HT1080 (cell line): ENCODE data around the gene ACAA1. TPM values are rescaled to one million over a fixed set of nuclear protein-coding genes. Genes with fewer than 3 reads are reported as not detected.
"Not testable (repeated sequence)": the region's sequence is repeated elsewhere in the genome, so short reads cannot be mapped to it uniquely, and the experiment has no call there.

ENCODE experiments used
- DNase-seq: peaks from one replicate; pipeline ENCODE4 v3.0.0-alpha.2; 2015; ENCODE audit warnings: low read depth
- polyA plus RNA-seq, 2 experiments: library from polyadenylated mRNA; depleted of rRNA; stranded (reverse); fragments of >200 nt; gene quantifications; 2 replicates each; pipeline ENCODE4 v1.2.3, GENCODE V29; 2015
- total RNA-seq: library from RNA; depleted of rRNA; stranded (reverse); fragments of >200 nt; shearing (Covaris generic); gene quantifications from 2 replicates; pipeline ENCODE4 v1.2.3, GENCODE V29; 2014; rRNA removed

ACAA1 gene, protein sequence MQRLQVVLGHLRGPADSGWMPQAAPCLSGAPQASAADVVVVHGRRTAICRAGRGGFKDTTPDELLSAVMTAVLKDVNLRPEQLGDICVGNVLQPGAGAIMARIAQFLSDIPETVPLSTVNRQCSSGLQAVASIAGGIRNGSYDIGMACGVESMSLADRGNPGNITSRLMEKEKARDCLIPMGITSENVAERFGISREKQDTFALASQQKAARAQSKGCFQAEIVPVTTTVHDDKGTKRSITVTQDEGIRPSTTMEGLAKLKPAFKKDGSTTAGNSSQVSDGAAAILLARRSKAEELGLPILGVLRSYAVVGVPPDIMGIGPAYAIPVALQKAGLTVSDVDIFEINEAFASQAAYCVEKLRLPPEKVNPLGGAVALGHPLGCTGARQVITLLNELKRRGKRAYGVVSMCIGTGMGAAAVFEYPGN
- total RNA-seq: 9.2 and 14.2 TPM in 2 replicates
- 23.8 and 29.5 TPM in 2 replicates for polyA plus RNA-seq (2015; cell fraction: cytosol; rRNA removed)
- polyA plus RNA-seq (2015; cell fraction: nucleus; rRNA removed): 56.6 and 57.3 TPM in 2 replicates

DNA sequence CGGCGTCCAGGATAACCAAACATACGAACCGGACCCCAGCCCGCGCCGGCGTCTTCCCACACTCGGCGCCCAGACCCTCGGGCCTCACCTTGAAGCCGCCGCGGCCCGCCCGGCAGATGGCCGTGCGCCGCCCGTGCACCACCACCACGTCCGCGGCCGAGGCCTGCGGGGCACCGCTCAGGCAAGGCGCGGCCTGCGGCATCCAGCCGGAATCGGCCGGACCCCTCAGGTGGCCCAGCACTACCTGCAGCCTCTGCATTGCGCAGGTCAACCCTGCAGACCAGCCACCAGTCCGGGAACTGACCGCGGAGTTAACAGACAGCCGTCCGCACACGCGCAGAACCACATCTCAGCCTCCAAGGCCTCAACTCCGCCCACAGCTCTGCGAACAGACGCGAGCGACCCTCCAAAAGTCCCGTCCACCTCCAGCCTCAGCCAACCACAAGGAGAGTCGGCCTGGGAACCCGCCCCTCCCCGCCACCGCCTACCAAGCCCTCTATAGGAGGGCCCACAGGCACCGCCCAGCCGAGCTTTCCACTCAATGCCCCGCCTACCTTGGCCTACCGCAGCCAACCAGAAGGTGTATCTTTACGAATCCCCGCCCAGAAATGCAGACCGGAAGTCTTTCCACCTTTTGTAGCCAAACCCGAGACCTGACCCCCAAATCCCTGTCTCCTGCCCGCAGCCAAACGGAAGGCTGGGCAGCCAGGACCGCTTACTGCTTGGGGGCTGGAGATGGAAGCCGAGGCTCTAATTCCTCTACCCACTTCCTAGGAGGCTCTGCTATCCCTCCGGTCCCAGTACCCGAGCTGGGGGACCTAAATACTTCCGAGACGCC, at the start of gene ACAA1:
Gene ACAA1, minus strand, starts transcription at position 351 of the 838 bp plus-strand sequence. Its CDS starts 92 bp downstream, at position 259.
- DNase-seq: peak; percentile 99

DNA sequence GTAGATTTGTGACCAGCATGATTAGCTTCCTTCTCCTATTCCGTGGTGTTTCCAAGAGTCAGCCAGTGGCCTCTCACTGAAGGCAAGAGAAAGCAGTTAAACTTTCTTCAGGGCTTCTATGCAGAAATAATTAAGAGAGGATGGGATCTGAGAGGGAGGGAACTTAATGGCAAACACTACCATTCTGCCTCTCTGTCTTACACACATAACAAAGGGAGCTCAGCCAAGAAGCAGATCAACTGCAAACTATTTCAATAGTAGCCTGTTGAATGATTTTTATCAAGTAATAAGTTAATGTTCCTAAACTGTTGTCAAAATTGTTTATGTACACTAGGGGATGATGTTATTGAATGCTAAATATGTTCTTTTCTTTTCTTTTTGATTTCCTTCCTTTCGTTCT, 40.3 kb upstream of the ACAA1 start:
- no peak for DNase-seq

DNA sequence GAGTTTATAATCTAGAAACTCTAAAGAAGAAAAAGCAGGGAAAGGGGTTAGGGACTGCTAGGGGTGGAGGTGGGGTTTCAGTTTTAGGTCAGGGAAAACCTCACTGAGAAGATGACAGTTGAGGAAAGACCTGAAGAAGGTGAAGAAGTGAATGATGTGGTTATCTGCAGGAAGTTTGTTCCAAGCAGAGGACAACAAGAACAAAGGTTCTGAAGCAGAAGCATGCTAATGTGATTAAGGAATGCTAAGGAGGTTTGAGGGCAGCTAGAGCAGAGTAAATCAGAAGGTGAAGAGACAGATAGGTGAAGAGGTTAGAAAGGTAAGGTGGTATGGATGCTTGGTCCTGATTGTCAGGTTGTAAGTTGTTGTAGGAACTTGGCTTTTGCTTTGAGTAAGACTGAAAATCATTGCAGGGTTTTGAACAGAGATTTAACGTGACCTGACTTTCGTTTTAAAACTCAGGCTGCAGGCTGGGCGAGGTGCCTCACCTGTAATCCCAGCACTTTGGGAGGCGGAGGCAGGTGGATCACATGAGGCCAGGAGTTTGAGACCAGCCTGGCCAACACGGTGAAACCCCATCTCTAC, 37.0 kb upstream of the ACAA1 start:
- no peak for DNase-seq

DNA sequence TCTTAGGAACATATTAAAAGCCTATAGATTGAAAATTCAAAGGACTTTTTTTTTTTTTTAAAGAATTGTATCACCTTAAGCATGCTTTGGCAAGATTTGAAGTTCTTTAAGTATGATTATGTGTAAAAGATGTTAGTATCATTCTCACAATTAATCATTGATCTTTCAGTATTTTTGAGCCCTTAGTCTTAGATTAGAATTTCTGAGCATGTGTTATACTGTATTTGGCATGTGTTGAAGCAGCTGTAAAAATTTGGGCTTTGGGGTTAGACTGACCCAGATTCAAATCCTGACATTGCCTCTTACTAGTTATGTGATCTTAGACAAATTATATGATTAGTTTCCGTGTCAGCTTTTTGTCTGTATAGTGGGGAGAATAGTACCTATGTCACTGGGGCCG, 34.7 kb upstream of the ACAA1 start:
- no peak for DNase-seq

DNA sequence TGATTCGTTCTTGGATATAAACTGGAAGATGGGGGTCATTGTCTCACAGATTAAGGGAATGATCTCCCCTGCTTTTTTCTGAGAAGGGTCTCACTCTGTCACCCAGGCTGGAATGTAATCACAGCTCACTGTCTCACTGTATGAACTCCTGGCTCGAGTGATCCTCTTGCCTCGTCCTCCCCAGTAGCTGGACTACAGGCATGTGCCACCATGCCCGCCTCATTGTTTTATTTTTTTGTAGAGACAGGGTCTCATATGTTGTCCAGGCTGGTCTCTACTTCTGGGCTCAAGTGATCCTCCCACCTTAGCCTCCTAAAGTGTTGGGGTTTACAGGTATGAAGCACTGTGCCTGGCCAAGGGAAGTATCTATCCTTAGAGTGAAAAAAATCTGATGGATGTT, 33.8 kb upstream of the ACAA1 start:
- DNase-seq: no peak

DNA sequence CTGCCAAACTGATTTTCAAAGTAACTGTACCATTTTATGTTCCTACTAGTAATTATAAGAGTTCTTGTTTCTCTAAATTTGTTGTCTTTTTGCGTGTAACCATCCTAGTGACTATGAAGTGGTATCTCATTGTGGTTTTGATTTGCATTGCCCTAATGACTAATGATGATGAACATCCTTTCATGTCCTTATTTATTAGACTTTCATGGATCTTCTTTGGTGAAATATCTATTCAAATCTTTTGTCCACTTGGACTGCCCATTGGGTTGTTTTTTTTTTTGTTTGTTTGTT, 32.0 kb upstream of the ACAA1 start:
- peak; percentile 47 for DNase-seq

DNA sequence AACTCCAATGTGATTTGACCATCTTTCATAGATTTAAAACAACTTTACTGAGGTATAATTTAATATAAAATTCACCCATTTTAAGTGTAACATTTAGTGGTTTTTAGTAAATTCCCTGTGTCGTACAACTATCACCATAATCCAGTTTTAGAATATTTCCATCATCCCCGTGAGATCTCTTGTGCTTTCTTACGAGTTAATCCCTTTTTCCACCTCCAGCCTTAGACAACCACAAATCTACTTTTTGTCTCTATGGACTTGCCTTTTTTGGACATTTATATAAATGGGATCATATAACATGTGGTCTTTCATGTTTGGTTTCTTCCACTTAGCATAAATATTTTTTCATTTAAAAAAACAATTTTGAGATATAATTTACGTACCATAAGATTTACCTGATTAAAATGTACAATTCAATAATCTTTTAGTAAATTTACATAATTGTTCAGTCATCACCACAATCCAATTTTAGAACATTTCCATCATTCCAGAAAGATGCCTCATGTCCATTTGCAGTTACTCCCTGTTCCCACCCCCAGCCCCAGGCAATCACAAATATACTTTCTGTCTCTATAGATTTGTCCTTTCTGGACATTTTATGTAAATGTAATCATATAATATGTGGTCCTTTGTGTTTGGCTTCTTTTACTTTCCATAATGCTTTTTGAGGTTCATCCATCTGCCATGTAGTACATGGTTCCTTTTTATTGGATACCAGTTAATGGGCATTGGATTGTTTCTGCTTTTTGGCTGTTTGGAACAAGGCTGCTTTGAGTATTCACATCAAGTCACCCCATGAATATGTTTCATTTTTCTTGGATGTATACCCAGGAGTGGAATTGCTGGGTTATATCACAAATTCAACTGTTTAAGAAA, 31.5 kb upstream of the ACAA1 start:
- peak; percentile 56 for DNase-seq

DNA sequence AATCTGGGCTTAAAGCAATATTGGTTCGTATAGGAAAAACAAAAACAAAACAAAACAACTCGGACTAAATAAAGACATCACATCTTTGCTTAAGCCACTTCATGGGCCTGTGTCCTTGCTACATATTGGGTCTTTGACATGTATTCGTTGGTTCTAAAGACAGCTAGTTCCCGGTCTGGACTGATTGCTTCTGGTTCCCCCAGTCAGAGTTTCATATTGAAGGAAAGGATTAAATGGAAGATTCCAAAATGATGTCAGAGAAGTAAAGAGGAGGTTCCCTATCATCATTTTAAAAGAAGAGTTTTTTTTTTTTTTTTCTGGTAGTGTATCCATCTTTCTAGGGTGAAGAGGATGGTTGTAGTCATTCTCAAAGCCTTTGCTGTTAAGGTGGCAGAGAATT, 30.7 kb upstream of the ACAA1 start:
- DNase-seq: no peak

DNA sequence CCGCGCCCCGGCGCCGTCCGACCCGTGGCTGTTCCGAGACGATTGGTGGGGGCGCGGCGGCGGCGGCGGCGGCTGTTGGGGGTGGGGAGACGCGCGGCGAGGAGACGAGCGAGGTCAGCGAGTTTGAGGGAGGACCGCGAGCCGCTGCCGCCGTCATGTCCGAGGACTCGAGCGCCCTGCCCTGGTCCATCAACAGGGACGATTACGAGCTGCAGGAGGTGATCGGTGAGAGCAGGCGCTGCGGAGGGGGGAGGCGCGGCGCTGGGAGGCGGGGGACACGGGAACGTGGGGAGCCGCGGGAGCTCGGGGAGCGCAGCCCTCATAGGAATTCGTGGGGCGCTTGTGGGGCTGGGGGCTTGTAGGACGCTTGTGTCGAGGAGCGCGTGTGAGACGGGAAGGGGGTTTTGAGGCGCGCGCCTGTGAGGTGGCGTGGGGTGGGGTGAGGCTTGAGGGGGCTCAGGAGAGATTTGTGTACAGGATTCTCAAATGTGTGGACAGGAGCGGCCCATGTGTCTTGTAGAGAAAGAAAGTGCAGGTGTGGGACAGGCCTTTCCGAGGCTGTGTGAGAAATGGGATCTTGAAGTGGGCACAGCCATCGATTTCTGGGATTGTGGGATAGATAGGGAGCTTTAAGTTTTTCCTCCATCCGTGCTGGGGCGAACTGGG, 28.9 kb upstream of the ACAA1 start:
- DNase-seq: no peak

DNA sequence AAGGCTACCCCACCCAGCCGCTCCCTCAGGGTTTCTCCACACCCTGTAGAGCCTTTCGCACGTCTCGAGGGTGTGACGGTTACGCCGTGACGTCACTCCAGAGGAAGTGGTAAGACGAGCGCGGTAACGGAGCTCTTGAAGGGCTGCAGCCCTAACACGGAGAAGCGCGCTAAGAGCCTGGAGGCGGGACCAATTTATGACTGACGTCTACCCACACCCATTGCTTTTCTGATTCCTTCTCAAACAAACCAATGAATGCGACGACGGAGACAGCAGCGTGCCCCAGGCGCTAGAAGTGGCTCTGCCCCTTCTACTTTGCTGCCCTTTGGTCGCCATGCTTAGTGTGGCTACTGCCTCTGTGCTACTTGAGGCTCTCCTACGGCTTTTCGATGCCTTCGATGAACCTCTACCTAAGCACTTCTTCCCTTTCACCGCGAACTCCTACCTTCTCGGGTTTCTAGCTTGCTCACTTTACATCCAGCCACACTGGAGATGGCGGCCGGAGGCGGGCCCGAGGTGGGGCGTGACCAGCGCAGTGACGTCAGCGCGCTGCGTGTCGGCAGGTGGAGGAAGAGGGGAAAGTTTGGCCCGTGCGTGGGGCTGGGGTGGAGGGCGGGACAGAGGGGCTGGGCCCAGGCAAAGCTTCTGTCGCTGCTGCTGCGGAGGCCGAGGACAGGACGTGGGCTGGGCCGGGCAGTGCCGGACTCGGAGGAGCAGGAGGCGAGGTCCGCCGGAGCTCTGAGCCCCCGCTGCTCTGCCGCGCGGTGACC, 28.2 kb upstream of the ACAA1 start, which contains the start of gene OXSR1:
Gene OXSR1, plus strand, starts transcription at position 586 of the 770 bp plus-strand sequence. CDS start 340 bp downstream, outside the sequence.
- DNase-seq: peak; percentile 100

DNA sequence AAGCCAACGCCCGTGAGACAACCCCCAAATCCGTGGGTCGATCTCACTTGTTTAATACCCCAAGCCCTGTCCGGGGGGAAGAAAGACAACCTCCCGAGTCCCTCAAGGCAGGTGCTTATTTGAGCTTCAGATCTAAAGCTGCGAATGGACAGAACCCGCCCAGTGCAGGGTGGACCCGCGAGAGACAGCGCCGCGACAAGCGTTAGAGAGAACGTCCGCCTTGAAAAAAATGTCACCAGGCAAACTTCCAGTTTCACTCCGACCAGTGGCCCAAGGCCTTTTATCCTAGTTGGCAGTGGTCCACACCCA, 27.7 kb upstream of the ACAA1 start:
- no peak for DNase-seq

DNA sequence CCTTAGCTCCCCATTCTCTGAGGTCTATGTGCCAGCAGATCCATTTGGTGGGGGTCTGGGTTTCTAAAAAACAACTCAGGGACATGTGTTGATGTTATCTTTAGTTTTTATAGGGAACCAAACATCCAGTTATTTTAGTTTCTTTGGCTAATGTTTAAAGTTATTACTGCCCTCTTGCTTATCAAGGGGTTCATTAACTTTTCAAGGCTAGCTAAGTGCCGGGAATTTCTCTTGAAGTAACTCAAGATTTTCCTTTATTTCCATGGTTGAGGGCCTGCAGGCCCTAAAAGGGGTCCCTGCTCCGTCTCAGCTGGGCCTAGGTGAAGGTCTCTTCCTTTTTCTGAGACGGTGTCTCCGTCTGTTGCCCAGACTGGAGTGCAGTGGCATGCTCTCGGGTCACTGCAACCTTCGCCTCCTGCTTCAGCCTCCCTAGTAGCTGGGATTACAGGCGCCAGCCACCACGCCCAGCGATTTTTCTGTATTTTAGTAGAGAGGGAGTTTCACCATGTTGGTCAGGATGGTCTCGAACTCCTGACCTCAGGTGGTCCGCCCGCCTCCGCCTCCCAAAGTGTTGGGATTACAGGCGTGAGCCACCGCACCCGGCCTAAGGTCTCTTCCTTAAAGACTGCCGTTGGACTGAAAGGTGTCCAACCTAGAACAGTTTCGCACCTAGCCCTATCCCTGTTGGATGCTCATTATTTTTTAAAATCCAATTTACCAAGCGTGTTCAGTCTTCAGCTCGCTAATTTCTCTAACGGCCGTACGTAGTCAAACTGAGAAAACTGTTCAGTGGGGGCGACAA, 27.1 kb upstream of the ACAA1 start:
- DNase-seq: no peak

DNA sequence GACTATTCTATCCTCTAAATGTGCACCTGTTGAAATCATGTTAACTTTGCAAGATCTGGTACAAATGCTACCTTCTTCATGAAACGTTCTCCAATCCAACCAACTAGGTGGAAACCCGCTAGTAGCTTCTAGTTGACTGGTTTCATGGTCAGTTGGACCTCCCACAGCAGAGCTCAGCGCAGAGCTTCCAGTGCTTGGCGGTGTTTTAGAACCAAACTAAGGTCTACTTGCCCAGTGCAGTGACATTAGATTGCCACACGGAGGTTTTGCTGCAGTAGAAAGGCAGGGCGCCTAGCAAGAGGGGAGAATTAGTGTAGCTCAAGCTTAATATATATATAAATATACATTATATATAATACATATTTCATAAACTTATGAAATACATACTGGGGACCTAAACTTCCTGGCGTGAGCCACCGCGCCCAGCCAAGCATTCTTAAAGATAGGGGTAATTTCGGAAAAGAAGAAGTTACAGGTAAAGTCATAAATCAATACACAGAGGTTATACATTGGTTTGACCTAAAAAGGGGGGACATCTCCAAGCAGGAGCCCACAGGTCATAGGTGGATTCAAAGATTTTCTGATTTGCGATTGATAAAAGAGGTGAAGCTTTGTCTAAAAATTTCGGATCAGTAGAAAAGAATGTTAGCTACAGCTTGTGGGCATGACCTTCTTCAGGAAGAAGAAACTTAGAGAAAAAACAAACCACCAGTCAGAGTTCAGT, 26.4 kb upstream of the ACAA1 start:
- DNase-seq: no peak

DNA sequence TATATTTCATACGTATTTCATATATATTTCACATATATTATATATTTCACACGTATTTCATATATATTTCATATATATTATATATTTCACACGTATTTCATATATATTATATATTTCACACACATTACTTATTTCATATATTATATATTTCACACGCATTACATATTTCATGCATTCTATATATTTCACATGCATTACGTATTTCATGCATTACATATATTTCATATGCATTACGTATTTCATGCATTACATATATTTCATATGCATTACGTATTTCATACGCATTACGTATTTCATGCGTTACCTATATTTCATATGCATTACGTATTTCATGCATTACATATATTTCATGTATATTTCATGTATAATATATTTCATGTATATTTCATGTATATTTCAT, 23.8 kb upstream of the ACAA1 start:
- not testable (repeated sequence) for DNase-seq

DNA sequence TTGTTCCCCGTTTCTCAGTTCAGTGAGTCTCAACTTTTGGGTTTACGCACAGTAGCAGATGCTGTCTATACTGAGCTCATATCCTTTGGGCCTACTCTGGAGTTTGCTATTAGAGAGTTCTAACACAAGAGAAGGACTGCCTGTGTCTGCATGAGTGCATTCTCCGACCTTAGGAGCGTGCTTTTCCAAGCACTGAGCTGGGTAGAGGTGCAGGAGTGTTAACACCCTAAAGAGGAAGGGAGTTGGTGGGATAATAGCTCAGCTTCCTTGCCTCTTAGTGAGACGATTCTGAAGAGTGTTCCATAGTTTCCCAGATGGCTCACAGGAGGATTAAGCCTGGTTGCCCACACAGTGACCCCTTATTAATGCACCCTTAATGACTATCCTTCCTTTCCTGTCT, 21.5 kb upstream of the ACAA1 start:
- no peak for DNase-seq

DNA sequence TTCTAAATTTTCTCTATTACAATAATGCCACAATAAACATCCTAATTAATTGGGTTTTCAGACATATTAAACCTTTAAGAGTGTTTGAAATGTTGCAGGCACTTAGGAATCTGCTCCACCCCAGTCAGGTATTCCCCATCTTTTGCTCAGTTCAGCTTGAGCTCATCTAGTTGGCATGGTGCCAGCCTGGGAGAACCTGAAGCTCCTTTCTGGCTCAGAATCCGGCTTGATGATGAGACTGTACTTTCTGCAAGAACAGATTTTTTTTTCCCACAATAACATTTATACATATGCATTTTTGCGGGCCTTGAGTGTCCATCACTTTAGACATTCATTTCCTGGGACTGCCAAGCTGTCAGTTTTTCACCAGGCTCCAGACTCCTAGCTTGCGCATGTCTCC, 20.7 kb upstream of the ACAA1 start:
- no peak for DNase-seq

DNA sequence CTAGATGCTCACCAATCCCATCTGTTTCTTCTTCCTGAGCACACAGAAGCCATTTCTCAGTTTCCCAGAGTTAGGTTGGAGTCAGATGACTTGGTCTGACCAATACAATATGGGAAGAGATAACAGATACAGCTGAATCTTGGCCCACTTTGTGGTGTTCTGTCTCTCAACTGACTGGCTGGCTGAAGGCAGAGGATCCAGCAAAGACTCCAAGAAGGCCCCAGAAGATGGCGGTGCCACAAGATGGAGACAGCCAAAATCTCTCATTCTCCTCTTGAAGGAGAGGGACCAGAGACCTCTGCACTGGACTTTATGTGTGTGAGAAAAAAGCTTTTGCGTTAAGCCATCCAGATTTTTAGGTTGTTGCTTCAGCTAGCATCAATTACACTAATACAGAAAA, 20.2 kb upstream of the ACAA1 start:
- DNase-seq: no peak

DNA sequence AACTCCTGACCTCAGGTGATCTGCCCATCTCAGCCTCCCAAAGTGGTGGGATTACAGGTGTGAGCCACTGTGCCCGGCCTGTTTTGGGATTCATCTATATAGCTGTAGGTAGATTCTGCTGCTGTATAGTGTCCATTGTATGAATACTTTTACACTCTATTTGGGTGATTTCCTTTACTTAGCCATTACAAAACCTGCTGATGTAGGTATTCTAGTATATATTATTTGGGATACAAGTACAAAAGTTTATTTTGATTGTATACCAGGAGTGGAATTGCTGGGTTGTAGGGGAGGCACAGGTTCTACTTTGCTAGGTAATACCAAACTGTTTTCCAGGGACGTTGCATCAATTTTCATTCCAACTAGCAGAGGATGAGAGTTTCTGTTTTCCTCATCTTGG, 18.9 kb upstream of the ACAA1 start:
- no peak for DNase-seq
